NCI-H1694 (cell line): ENCODE results near the gene CIROP.

Source experiments
- DNase-seq: peaks from one replicate; lab custom pipeline; 2025; lab: John Stamatoyannopoulos, UW

Gene CIROP

GRCh38 chr14:23093104-23093503, 11.7 kb downstream of the CIROP start:
- DNase-seq = no peak

- DNase-seq = no peak
Observed at GRCh38 chr14:23091294-23092225, 13.2 kb downstream of the CIROP start.

GRCh38 chr14:23090254-23090636, 14.5 kb downstream of the CIROP start:
- DNase-seq = no peak

GRCh38 chr14:23089498-23090253, 15.1 kb downstream of the CIROP start:
- DNase-seq = no peak

- no peak for DNase-seq
Observed at GRCh38 chr14:23086565-23086964, 18.2 kb downstream of the CIROP start.

GRCh38 chr14:23085458-23085857, 19.3 kb downstream of the CIROP start:
- no peak for DNase-seq

- DNase-seq = no peak
Observed at GRCh38 chr14:23080474-23080873, 24.3 kb downstream of the CIROP start.

- DNase-seq = no peak
Observed at GRCh38 chr14:23079716-23080115, 25.1 kb downstream of the CIROP start.

- DNase-seq = no peak
Observed at GRCh38 chr14:23078692-23079116, 26.1 kb downstream of the CIROP start.

GRCh38 chr14:23077962-23078361, 26.8 kb downstream of the CIROP start:
- no peak for DNase-seq

GRCh38 chr14:23076785-23077408, 27.9 kb downstream of the CIROP start:
- no peak for DNase-seq

- no peak for DNase-seq
Observed at GRCh38 chr14:23074906-23075305, 29.9 kb downstream of the CIROP start.

GRCh38 chr14:23071921-23072539, 32.8 kb downstream of the CIROP start:
- DNase-seq = no peak

GRCh38 chr14:23071244-23071920, 33.4 kb downstream of the CIROP start:
- DNase-seq = no peak

GRCh38 chr14:23070262-23071129, 34.3 kb downstream of the CIROP start:
- DNase-seq = no peak

GRCh38 chr14:23069413-23069806, 35.4 kb downstream of the CIROP start:
- no peak for DNase-seq

GRCh38 chr14:23068789-23069412, 35.9 kb downstream of the CIROP start:
- no peak for DNase-seq

GRCh38 chr14:23067847-23068788, 36.7 kb downstream of the CIROP start:
- no peak for DNase-seq
